ENCODE measurements around the gene CYB561A3. TPM values are rescaled to one million over a fixed set of nuclear protein-coding genes. Genes with fewer than 3 reads are reported as not detected.

CYB561A3 gene
- total and polyA plus RNA-seq, 2 donors (not counting 1 experiment from before 2014, with no cell fraction given): 248 to 756 TPM

- no peak overlapping the region for H3K27ac Mint-ChIP-seq
- H3K4me1 Mint-ChIP-seq: no peaks in the 10 kb centered on the region
- POLR2A ChIA-PET: interaction anchor here (0.7 to 1.0 kb wide), 2 partner anchors 8 to 11 kb away, joined by 3 read pairs; partner anchors contain the start of genes CYB561A3 and TMEM138
- intact Hi-C loops (cut with micrococcal nuclease): no loop called here
- ATAC-seq (ENCODE audit: low read depth) (no peak), DNase-seq (no peak)
- no peak overlapping the region for H3K4me3 Mint-ChIP-seq
- peaks cover 0 to 11% (median 4%) of the 10 kb centered on the region in 3 donors for H3K9me3 ChIP-seq (ENCODE audit: control extremely low read depth in 1 of 3, control insufficient read depth in 2 of 3, insufficient read depth in 1 of 3, low read length in 2 of 3)
- no peak overlapping the region for H3K4me3 ChIP-seq (ENCODE audit: control extremely low read depth in 1 of 5, extremely low read depth in 1 of 5, insufficient read depth in 1 of 5, low read depth in 2 of 5, low read length in 4 of 5)
- no peak overlapping the region for H3K9ac ChIP-seq (ENCODE audit: low read length)
- no peak overlapping the region for H3K4me2 ChIP-seq (replicated peaks; ENCODE audit: low read depth, low read length, poor library complexity, severe bottlenecking)
- no peak overlapping the region for H2AFZ ChIP-seq (ENCODE audit: insufficient read depth, low read depth, low read length, poor library complexity, severe bottlenecking)
- no peak overlapping the region for H3K27ac ChIP-seq (ENCODE audit: low read length in 2 of 2)
- H3K4me1 ChIP-seq (ENCODE audit: control insufficient read depth in 2 of 2, insufficient read depth in 2 of 2, low read length in 2 of 2): no peaks in the 10 kb centered on the region
- H3K27me3 Mint-ChIP-seq: no peaks in the 10 kb centered on the region
- CTCF ChIA-PET: interaction anchor here (0.8 to 1.0 kb wide), 2 partner anchors 13 to 37 kb away, joined by 3 read pairs; no protein-coding TSS in a partner anchor
- no peak for TF ChIP-seq CTCF (IDR thresholded peaks at IDR 0.05)
- TF ChIP-seq EZH2 (IDR thresholded peaks at IDR 0.05; ENCODE audit: borderline replicate concordance, insufficient read depth, low read depth, low read length, poor library complexity, severe bottlenecking): no peak
- no peaks in the 10 kb centered on the region for H3K9me3 Mint-ChIP-seq (ENCODE audit: insufficient read depth)
- H3K36me3 ChIP-seq (replicated peaks in 1 of 2; ENCODE audit: control extremely low read depth in 1 of 2, control insufficient read depth in 1 of 2, extremely low read depth in 1 of 2, insufficient read depth in 2 of 2, low read length in 1 of 2): peaks cover 2 to 31% of the 10 kb centered on the region in 2 experiments
- no peaks in the 10 kb centered on the region for H4K20me1 ChIP-seq (ENCODE audit: control insufficient read depth, insufficient read depth, low read length, poor library complexity, severe bottlenecking)
- WGBS (ENCODE audit: insufficient coverage): 95% methylated on average over 3 of the region's 8 CpGs
- H3K27me3 ChIP-seq (replicated peaks in 1 of 4; ENCODE audit: control extremely low read depth in 1 of 4, control insufficient read depth in 3 of 4, insufficient read depth in 4 of 4, low read length in 3 of 4): no peaks in the 10 kb centered on the region
- no peaks in the 10 kb centered on the region for H3K79me2 ChIP-seq (ENCODE audit: control insufficient read depth, insufficient read depth, low read length)
Observed at GRCh38 chr11:61372659-61373420, 11.2 kb upstream of the CYB561A3 start.

Measured in B cell (primary cell).